GM19025 (cell line): ENCODE data around the gene MCM10.

Experiments used
- ATAC-seq: cut with Tn5 transposase; IDR thresholded peaks from one replicate; pipeline ENCODE4 v1.9.1; 2021; ENCODE audit warnings: mild to moderate bottlenecking, low read depth, moderate library complexity; ENCODE audit not compliant: unreplicated experiment

MCM10 gene

GRCh38 chr10:13253726-13254125 is 92.4 kb downstream of the MCM10 start:
- no peak for ATAC-seq

GRCh38 chr10:13256627-13257026 is 95.3 kb downstream of the MCM10 start:
- ATAC-seq: no peak

GRCh38 chr10:13257621-13258140 is 96.3 kb downstream of the MCM10 start:
- ATAC-seq: no peak
